Rectal smooth muscle tissue (tissue), 1 donor: Measurements from ENCODE around the gene NDUFA7.

ENCODE experiments used
- H3K27ac ChIP-seq: one replicate; pipeline ENCODE4 v1.7.0; 2013; ENCODE audit warnings: low read depth, low read length, inconsistent platforms
- H3K27me3 ChIP-seq: one replicate; pipeline ENCODE4 v1.7.0; 2013; ENCODE audit warnings: low read length; ENCODE audit not compliant: control insufficient read depth, insufficient read depth
- H3K36me3 ChIP-seq: one replicate; pipeline ENCODE4 v1.7.0; 2013; ENCODE audit warnings: low read length; ENCODE audit not compliant: control insufficient read depth, insufficient read depth
- H3K4me1 ChIP-seq: one replicate; pipeline ENCODE4 v1.7.0; 2013; ENCODE audit warnings: low read length; ENCODE audit not compliant: control insufficient read depth, insufficient read depth
- H3K4me3 ChIP-seq: one replicate; pipeline ENCODE4 v1.7.0; 2013; ENCODE audit warnings: low read length
- H3K9ac ChIP-seq: one replicate; pipeline ENCODE4 v1.7.0; 2013; ENCODE audit warnings: low read length

The NDUFA7 gene

GRCh38 chr19:8336660-8337059, 15.5 kb upstream of the NDUFA7 start:
- H3K27ac ChIP-seq: no peak overlapping the region

GRCh38 chr19:8336072-8336569, 14.9 kb upstream of the NDUFA7 start:
- Histone ChIP-seq H3K36me3 (no peaks in the 10 kb centered on the region), H3K9ac (no peak overlapping the region), H3K4me1 (peaks cover 3% of the 10 kb centered on the region), H3K4me3 (no peak overlapping the region), H3K27ac (no peak overlapping the region), H3K27me3 (peaks cover 31% of the 10 kb centered on the region)

More at GRCh38 chr19:8336660-8337059, 15.5 kb upstream of the NDUFA7 start:
- Histone ChIP-seq H3K9ac (no peak overlapping the region), H3K4me1 (peaks cover 3% of the 10 kb centered on the region), H3K36me3 (no peaks in the 10 kb centered on the region), H3K4me3 (no peak overlapping the region), H3K27me3 (peaks cover 31% of the 10 kb centered on the region)

GRCh38 chr19:8335343-8336071, 14.3 kb upstream of the NDUFA7 start:
- Histone ChIP-seq H3K9ac (no peak overlapping the region), H3K27me3 (peaks cover 31% of the 10 kb centered on the region), H3K4me1 (peaks cover 3% of the 10 kb centered on the region), H3K4me3 (peak overlapping the region; percentile 33), H3K27ac (no peak overlapping the region), H3K36me3 (no peaks in the 10 kb centered on the region)

GRCh38 chr19:8334458-8335342, 13.5 kb upstream of the NDUFA7 start:
- no peak overlapping the region for H3K9ac ChIP-seq
- H3K4me3 ChIP-seq: peak overlapping the region; percentile 33
- no peaks in the 10 kb centered on the region for H3K36me3 ChIP-seq
- H3K4me1 ChIP-seq: peaks cover 3% of the 10 kb centered on the region
- peaks cover 28% of the 10 kb centered on the region for H3K27me3 ChIP-seq
- no peak overlapping the region for H3K27ac ChIP-seq

- Histone ChIP-seq H3K36me3 (no peaks in the 10 kb centered on the region), H3K27ac (no peak overlapping the region), H3K4me1 (peaks cover 3% of the 10 kb centered on the region), H3K27me3 (peaks cover 28% of the 10 kb centered on the region), H3K9ac (no peak overlapping the region), H3K4me3 (no peak overlapping the region)
These were observed 12.7 kb upstream of the NDUFA7 start for GRCh38 chr19:8333767-8334457.

GRCh38 chr19:8332976-8333766, 12.0 kb upstream of the NDUFA7 start:
- no peak overlapping the region for H3K27ac ChIP-seq
- no peaks in the 10 kb centered on the region for H3K36me3 ChIP-seq
- H3K4me1 ChIP-seq: peaks cover 3% of the 10 kb centered on the region
- peaks cover 26% of the 10 kb centered on the region for H3K27me3 ChIP-seq
- H3K4me3 ChIP-seq: no peak overlapping the region
- no peak overlapping the region for H3K9ac ChIP-seq

GRCh38 chr19:8331263-8331845, 10.2 kb upstream of the NDUFA7 start:
- Histone ChIP-seq H3K4me3 (no peak overlapping the region), H3K36me3 (no peaks in the 10 kb centered on the region), H3K27ac (no peak overlapping the region), H3K4me1 (peaks cover 3% of the 10 kb centered on the region), H3K9ac (no peak overlapping the region), H3K27me3 (peaks cover 22% of the 10 kb centered on the region)

- peaks cover 18% of the 10 kb centered on the region for H3K27me3 ChIP-seq
- peaks cover 3% of the 10 kb centered on the region for H3K4me1 ChIP-seq
These were observed 8.8 kb upstream of the NDUFA7 start for GRCh38 chr19:8329996-8330395.

GRCh38 chr19:8325454-8325853, 4.3 kb upstream of the NDUFA7 start:
- Histone ChIP-seq H3K36me3 (peaks cover 3% of the 10 kb centered on the region), H3K4me1 (peaks cover 5% of the 10 kb centered on the region), H3K27ac (no peak overlapping the region), H3K27me3 (peaks cover 2% of the 10 kb centered on the region), H3K9ac (no peak overlapping the region), H3K4me3 (no peak overlapping the region)

More at GRCh38 chr19:8329996-8330395, 8.8 kb upstream of the NDUFA7 start:
- no peak overlapping the region for H3K27ac ChIP-seq
- H3K9ac ChIP-seq: no peak overlapping the region
- H3K36me3 ChIP-seq: no peaks in the 10 kb centered on the region
- H3K4me3 ChIP-seq: no peak overlapping the region

GRCh38 chr19:8324186-8325050, 3.2 kb upstream of the NDUFA7 start:
- Histone ChIP-seq H3K4me1 (peaks cover 10% of the 10 kb centered on the region), H3K27me3 (peaks cover 2% of the 10 kb centered on the region), H3K36me3 (peaks cover 3% of the 10 kb centered on the region), H3K27ac (no peak overlapping the region), H3K9ac (no peak overlapping the region), H3K4me3 (no peak overlapping the region)

- no peak overlapping the region for H3K9ac ChIP-seq
- H3K4me3 ChIP-seq: no peak overlapping the region
- peaks cover 10% of the 10 kb centered on the region for H3K4me1 ChIP-seq
- peaks cover 2% of the 10 kb centered on the region for H3K27me3 ChIP-seq
- peaks cover 3% of the 10 kb centered on the region for H3K36me3 ChIP-seq
- H3K27ac ChIP-seq: no peak overlapping the region
These were observed 2.6 kb upstream of the NDUFA7 start for GRCh38 chr19:8323781-8324185.
